GM18867 (cell line): Measurements from ENCODE around the gene MYO10.
"Not testable (repeated sequence)": the region's sequence is repeated elsewhere in the genome, so short reads cannot be mapped to it uniquely, and the experiment has no call there.

Experiments
- ATAC-seq: cut with Tn5 transposase; IDR thresholded peaks from one replicate; pipeline ENCODE4 v1.9.1; 2021; ENCODE audit warnings: mild to moderate bottlenecking, moderate library complexity; ENCODE audit not compliant: unreplicated experiment

MYO10 gene

GRCh38 chr5:16889203-16889971 lies 46.7 kb downstream of the MYO10 start:
- ATAC-seq: no peak

DNA sequence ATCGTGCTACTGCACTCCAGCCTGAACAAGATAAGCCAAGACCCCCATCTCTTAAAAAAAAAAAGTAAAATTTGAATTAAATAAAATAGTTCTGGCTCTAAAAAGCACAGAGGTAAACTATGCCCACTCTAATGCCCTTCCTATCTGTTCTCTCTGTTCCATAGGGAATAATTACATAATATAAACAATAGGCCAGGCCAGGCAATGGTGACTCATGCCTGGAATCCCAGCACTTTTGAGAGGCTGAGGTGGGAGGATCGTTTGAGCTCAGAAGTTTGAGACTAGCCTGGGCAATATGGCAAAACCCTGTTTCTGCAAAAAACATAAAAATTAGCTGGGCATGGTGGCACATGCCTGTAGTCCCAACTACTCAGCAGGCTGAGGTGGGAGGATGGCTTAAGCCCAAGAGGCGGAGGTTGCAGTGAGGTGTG lies 47.4 kb downstream of the MYO10 start:
- ATAC-seq: no peak

DNA sequence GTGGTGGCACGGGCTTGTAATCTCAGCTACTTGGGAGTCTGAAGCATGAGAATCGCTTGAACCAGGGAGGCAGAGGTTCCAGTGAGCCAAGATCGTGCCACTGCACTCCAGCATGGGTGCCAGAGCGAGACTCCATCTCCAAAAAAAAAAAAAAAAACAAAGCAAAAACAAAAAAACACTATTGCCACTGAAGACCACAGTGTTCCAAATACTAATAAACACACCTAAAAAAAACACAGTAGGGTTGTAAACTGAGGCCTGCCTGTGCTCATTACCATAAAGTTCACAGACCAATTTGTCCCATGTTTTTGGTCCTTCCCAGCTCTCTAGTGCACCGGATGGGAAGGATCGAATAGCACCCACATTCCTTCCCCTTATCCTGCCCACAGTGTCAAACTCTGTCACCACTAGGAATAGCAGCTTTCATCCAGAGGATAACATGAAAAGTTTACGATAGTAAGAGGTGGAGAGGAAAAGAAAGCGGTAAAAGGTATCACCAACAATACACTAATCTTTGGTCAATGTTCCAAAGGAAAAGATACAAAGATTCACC lies 49.2 kb downstream of the MYO10 start:
- no peak for ATAC-seq

DNA sequence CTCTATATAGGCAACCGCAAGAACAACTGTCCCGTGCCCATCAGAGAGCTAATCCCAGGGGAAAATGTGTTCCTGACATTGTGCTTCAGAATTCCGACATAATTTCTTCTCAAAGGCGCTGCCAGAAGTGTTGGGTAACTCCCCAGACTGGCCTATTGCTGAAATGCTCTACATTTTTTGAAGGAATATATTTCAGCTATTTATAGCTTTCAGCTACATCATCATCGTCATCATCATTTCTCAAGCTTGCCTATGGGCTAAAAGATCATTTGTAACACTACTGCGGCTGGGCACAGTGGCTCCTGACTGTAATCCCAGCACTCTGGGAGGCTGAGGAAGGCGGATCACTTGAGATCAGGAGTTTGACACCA lies 49.7 kb downstream of the MYO10 start:
- no peak for ATAC-seq

GRCh38 chr5:16885635-16886365 lies 50.3 kb downstream of the MYO10 start:
- no peak for ATAC-seq

DNA sequence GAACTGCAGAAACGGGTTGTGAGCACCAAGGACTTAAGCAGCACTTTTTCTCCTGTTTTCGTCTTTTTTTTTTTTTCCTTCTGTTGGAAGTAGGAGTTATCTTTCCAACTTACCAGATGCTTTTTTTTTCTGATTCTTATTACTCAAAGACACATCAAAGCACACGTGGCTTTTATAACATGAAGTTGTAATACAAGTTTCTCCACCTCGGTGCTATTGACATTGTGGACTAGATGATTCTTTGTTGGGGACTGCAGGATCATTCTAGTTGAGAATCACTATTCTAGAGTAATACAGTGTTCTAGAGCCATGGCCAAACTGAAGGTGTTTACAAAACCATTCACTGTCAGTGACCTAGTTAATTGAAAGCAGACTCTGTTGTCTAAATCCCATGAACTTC lies 51.5 kb downstream of the MYO10 start:
- no peak for ATAC-seq

DNA sequence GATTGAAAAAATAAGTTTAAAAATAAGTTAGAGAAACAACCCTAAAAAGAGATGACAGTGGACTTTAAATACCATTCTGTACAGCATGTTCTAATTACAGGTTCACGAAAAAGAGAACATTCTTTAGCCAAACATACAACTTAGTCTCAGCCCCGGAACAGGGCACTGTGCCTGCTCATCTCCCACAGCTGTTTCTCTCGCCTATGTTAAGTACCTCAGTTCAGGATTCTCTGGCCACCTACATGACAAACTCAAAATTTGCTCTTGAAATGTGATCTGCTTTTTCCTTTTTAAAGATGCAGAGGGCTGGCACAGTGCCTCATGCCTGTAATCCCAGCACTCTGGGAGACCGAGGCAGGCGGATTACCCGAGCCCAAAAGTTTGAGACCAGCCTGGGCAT lies 52.3 kb downstream of the MYO10 start:
- no peak for ATAC-seq

DNA sequence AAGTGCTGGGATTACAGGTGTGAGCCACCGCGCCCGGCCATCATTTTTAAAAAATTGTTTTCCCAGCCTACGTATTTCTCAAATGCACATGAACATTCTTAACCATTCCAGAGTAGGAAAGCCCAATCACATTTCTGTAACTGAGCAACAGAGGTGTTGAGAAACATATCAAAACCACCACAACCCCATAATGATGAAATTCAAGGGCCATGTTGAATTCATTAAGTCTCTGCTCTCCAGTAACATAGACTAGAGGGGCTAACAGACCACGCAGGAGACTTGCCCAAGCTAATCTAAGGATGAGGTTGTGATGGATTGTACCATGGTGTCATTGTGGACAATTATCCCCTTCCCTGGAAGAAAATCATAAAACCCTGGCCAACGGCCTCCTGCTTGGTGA lies 52.9 kb downstream of the MYO10 start:
- ATAC-seq: no peak

DNA sequence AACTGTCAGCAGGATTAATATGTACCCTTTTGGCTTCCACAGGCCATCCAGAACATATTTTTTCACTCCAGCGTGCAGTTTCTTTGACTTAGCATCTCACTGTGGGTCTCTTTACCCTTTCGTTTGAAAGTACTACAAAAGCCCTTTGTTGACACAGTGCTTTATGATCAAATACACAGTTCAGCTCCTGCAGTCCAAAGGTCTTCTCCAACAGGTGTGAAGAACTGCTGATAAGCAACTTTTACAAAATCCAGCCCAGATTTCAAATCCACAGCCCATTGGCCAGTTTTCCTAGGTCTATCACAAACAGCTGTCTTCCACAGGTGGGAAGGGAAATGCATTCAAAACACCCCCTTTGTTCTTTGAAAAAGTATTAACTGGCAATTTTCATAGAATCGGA lies 54.8 kb downstream of the MYO10 start:
- no peak for ATAC-seq

GRCh38 chr5:16880547-16880946 lies 55.5 kb downstream of the MYO10 start:
- ATAC-seq: no peak

DNA sequence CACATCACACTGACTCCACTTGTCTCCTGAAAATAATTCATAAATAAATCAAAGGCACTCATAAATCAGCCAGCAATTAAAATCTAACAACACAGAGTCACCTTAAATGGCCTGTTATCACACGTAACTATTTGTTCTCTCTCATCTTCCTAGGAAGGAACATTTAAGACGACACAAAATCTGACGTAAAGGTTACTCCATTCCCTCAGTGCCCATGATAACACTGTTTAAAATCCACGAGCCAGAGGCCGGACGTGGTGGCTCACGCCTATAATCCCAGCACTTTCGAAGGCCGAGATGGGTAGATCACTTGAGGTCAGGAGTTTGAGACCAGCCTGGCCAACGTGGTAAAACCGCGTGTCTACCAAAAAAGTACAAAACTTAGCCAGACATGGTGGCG lies 56.4 kb downstream of the MYO10 start:
- ATAC-seq: no peak

DNA sequence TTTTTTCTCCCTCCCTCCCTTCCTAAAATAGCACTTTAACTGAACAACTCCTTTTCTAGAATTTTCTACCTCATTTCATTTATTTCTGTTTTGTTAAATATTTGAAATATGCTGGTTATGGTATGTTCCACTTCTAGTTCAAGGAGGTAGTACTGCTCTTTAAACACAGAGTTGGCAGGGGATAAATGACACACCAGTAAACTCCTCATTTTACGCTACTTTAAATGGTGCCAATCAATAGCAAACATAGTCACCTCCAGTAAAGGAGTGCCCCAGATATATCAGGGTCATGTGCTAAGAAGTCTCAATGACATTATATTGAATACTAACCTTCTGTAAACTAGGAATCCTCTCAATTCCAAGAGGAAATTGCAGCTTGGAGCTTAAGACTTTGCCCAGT lies 56.9 kb downstream of the MYO10 start:
- ATAC-seq: no peak

DNA sequence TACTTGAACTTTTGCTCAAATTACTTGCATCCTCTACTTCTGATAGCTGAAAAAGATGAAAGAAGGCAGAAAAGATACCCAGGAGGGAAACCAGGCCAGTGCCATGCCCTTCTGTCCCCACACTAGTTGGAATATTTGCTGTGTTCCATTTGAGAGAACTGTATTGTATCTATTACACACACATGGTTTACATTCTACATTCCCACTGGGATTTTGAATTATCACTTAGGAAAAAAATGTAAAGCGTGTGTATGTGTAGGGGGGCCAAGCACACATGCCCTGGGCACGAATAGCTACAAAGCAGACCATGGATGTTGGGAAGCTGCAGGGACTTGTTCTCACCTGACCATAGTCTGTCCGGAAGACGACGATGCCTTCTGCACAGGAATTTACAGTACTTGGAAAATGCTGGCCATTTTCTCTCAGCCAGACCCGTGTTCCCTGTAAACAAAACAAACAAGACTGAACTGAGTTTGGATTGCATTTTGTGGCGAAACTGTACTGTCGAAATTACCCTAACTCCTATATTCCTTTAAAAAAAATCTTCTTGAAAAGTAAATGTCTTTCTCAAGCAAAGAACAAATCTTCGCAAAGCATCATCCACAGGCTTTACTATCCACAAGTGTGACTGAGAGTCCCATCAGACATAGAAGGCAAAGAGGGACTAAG lies 58.7 kb downstream of the MYO10 start:
- ATAC-seq: no peak

DNA sequence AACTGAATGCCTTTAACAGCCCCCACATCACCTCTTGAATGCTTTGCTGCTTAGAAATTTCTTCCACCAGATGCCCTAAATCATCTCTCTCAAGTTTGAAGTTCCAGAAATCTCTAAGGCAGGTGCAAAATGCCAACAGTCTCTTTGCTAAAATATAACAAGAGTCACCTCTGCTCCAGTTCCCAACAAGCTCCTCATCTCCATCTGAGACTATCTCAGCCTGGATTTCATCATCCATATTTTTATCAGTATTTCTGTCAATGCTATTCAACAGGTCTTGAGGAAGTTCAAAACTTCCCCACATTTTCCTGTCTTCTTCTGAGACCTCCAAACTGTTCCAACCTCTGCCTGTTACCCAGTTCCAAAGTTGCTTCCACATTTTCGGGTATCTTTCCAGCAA lies 61.7 kb downstream of the MYO10 start:
- ATAC-seq: not testable (repeated sequence)

DNA sequence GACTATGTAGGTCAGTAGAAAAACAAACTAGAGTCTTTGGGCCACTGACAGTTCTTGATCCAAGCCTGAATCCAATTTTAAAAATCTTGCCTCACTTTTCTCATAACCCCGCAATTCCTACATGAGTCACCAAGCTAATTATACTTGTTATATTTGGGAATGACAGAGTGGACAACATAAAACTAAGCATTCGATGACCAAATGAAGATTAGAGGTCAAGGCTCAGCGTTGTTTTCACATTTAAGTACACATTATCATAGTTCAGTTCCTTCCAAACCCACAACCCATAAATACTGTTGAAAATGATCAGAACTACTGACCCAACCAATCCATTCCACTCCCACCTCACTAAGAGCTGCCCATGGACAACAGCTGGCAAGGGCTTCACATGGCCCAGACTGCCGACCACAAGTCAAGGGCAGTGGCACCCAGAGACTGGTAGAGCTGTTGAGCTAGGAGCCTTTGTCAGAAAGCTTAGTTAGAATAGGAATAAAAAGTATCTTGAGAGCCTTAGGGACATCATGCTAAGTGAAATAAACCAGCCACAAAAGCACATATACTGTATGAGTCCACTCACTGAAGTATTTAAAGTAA lies 64.2 kb downstream of the MYO10 start:
- no peak for ATAC-seq

DNA sequence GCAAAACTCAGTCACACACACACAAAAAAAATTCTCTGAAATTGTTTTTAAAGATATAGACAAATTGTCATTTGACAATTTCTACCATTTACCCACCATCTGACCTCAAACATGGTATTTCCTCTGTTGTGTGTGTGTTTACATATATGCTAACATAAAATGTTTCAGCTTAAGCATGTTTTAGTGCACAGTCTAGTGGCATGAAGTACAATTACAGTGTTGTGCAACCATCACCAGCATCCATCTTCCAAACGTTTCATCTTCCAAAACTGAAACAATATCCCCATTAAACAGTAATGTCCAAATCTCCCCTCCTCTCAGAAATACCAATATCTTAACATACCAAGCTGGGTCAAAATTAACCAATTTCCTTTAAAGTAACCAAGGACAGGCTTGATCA lies 65.2 kb downstream of the MYO10 start:
- no peak for ATAC-seq

- no peak for ATAC-seq
Observed at GRCh38 chr5:16869821-16870796, 66.0 kb downstream of the MYO10 start.

- no peak for ATAC-seq
Observed at GRCh38 chr5:16867577-16867953, 68.5 kb downstream of the MYO10 start.

GRCh38 chr5:16866795-16867576 lies 69.1 kb downstream of the MYO10 start:
- no peak for ATAC-seq
